HFFc6 (cell line): ENCODE results near the gene BCKDHA. TPM values are rescaled to one million over a fixed set of nuclear protein-coding genes. Genes with fewer than 3 reads are reported as not detected.
A peak's percentile ranks its signal among the peaks of the same experiment; 100 is the strongest.

ENCODE experiments used
- DNase-seq: peaks from one replicate; pipeline ENCODE4 v3.0.0-alpha.2; 2018
- H3K27ac Mint-ChIP-seq: 2 replicates; pipeline ENCODE4 v1.8.0; 2020; ENCODE audit warnings: mild to moderate bottlenecking, mixed read lengths
- H3K27me3 Mint-ChIP-seq: 2 replicates; pipeline ENCODE4 v1.8.0; 2021; ENCODE audit warnings: mild to moderate bottlenecking, moderate library complexity, mixed read lengths; ENCODE audit not compliant: insufficient read depth
- H3K36me3 Mint-ChIP-seq: 2 replicates; pipeline ENCODE4 v1.8.0; 2021; ENCODE audit warnings: low read depth, mixed read lengths
- H3K4me1 Mint-ChIP-seq: 2 replicates; pipeline ENCODE4 v1.8.0; 2020; ENCODE audit warnings: low read depth, mixed read lengths
- H3K4me3 Mint-ChIP-seq: 2 replicates; pipeline ENCODE4 v1.8.0; 2020; ENCODE audit warnings: mild to moderate bottlenecking, moderate library complexity, mixed read lengths
- H3K9me3 Mint-ChIP-seq: 2 replicates; pipeline ENCODE4 v1.8.0; 2020; ENCODE audit warnings: mild to moderate bottlenecking, mixed read lengths
- total RNA-seq, 6 experiments: library from RNA; stranded (reverse); fragmentation: NEBNext Ultra II Directional; extraction: Animal tissue kit (Norgen Biotek cat#: 25700); gene quantifications; 2 replicates in 1 of 6; 3 replicates in 5 of 6; pipeline ENCODE4 v1.2.3, GENCODE V29; 2021
- TF ChIP-seq, protein P1 (sequence below): fragments of 200-600 bp; sonication (generic); IDR thresholded peaks from 2 replicates; pipeline ENCODE4 v1.5.0; 2021; ENCODE audit warnings: antibody characterized with exemption, mild to moderate bottlenecking

BCKDHA gene
- total RNA-seq, 6 experiments from 2014 or later = 7.8 to 17.6 (median 9.8) TPM

DNA sequence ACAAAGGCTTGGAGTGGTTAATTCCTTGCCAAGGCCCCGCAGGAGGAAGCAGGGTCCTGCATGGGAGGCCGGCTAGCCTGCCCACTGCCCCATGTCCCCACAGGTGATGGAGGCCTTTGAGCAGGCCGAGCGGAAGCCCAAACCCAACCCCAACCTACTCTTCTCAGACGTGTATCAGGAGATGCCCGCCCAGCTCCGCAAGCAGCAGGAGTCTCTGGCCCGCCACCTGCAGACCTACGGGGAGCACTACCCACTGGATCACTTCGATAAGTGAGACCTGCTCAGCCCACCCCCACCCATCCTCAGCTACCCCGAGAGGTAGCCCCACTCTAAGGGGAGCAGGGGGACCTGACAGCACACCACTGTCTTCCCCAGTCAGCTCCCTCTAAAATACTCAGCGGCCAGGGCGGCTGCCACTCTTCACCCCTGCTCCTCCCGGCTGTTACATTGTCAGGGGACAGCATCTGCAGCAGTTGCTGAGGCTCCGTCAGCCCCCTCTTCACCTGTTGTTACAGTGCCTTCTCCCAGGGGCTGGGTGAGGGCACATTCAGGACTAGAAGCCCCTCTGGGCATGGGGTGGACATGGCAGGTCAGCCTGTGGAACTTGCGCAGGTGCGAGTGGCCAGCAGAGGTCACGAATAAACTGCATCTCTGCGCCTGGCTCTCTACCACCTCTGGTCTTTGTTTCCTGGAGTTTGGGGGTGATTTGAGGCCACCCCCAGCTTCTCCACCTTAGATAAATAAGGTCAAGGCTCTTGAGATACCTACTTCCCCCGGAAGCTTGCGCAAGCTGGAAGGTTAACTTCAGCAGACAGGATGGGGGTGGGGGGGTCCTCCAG, 26.9 kb downstream of the BCKDHA start:
- TF ChIP-seq, protein P1, sequence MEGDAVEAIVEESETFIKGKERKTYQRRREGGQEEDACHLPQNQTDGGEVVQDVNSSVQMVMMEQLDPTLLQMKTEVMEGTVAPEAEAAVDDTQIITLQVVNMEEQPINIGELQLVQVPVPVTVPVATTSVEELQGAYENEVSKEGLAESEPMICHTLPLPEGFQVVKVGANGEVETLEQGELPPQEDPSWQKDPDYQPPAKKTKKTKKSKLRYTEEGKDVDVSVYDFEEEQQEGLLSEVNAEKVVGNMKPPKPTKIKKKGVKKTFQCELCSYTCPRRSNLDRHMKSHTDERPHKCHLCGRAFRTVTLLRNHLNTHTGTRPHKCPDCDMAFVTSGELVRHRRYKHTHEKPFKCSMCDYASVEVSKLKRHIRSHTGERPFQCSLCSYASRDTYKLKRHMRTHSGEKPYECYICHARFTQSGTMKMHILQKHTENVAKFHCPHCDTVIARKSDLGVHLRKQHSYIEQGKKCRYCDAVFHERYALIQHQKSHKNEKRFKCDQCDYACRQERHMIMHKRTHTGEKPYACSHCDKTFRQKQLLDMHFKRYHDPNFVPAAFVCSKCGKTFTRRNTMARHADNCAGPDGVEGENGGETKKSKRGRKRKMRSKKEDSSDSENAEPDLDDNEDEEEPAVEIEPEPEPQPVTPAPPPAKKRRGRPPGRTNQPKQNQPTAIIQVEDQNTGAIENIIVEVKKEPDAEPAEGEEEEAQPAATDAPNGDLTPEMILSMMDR = no peak
- Mint-ChIP-seq H3K4me1 (peaks cover 22% of the 10 kb centered on the region), H3K9me3 (no peaks in the 10 kb centered on the region), H3K27me3 (peaks cover 1% of the 10 kb centered on the region; the same call in 1 of the 2 replicates), H3K27ac (no peak overlapping the region), H3K36me3 (peaks cover 11% of the 10 kb centered on the region), H3K4me3 (no peak overlapping the region)
- DNase-seq = no peak

DNA sequence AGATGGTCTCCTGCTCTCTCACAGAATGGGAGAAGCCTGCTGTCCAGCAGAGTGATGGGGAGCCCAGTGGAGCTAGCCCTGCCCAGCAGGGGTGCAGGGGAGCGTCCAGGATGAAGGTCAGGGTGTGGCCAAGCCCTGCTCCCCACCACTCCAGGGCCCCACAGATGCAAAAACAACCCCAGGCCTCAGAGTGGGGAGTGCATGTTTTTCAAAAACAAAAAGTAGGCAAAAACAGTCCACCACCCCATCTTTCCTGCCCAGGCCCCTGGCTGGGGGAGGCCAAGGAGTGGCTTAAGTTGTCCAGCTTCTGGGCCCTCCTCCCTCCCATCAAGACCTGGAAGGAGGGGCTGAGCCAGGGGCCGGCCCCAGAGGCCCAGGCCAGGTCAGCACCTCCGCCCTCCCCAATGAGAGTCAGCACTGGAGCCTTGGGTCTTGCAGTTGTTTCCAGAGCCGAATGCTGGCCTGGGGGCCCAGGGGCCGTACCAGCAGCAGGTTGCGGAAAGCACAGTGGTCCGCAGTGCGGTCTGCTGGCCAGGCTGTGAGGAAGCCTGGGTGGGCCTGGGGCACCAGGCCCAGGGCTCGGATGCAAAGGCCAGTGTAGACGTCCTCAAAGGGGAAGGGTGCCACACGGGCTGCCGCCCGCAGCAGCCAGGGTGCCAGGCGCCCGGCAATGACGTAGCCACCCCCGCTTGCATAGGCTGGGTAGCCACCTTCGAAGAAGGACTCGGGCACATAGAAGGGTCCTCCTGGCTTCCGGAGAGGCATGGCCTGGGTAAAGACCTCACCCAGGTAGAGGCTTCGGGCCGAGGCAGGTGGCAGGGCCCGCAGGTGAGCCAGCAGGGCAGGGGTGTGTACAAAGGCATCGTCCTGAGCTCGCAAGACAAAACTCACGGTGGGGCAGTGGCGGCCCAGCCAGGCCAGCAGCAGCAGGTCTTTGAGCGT, 27.8 kb downstream of the BCKDHA start:
- Mint-ChIP-seq H3K9me3 (no peaks in the 10 kb centered on the region), H3K4me3 (no peak overlapping the region), H3K27ac (no peak overlapping the region), H3K36me3 (peaks cover 11% of the 10 kb centered on the region), H3K4me1 (peaks cover 22% of the 10 kb centered on the region), H3K27me3 (peaks cover 1% of the 10 kb centered on the region; the same call in 1 of the 2 replicates)
- TF ChIP-seq, protein P1 = no peak
- no peak for DNase-seq

DNA sequence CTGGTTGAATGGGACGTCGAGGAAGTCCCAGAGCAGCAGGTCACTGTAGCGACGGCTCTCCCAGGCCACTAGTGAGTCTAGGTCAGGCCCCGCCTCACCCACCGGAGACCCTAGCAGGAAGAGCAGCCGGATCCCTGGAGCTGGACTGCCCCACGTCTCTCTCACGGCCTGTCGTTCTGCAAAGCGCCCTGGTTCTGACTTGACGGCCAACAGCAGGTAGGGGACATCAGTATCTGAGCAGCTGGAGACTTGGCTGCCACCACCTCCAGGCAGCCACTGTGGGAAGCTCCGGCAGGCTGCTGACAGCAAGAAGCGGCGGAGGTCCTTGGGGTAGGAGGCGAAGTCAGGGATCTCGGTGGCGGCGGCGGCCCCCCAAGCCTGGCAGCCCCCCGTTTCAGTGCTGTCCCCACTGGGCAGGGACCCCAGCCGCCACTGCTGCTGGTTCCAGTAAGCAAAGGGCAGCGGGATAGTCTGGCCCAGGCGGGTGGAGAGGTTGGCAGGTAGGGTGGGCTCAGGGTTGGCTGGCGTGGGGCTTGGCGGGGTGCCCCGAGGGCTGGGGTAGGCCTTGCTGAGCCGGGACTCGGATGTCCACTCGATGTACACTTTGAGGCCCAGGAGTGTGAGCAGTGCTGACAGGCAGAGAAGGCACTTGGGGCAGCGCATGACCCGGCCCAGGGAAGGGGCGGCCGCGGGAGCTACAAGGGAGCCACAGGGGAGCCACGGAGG, 28.7 kb downstream of the BCKDHA start:
- peaks cover 11% of the 10 kb centered on the region for H3K36me3 Mint-ChIP-seq
- DNase-seq = no peak
- H3K9me3 Mint-ChIP-seq = no peaks in the 10 kb centered on the region
- TF ChIP-seq, protein P1 = no peak
- H3K4me3 Mint-ChIP-seq = peak overlapping the region; percentile 80; the same call in 1 of the 2 replicates
- H3K27ac Mint-ChIP-seq = no peak overlapping the region
- H3K4me1 Mint-ChIP-seq = peaks cover 28% of the 10 kb centered on the region
- H3K27me3 Mint-ChIP-seq = peaks cover 1% of the 10 kb centered on the region; the same call in 1 of the 2 replicates

DNA sequence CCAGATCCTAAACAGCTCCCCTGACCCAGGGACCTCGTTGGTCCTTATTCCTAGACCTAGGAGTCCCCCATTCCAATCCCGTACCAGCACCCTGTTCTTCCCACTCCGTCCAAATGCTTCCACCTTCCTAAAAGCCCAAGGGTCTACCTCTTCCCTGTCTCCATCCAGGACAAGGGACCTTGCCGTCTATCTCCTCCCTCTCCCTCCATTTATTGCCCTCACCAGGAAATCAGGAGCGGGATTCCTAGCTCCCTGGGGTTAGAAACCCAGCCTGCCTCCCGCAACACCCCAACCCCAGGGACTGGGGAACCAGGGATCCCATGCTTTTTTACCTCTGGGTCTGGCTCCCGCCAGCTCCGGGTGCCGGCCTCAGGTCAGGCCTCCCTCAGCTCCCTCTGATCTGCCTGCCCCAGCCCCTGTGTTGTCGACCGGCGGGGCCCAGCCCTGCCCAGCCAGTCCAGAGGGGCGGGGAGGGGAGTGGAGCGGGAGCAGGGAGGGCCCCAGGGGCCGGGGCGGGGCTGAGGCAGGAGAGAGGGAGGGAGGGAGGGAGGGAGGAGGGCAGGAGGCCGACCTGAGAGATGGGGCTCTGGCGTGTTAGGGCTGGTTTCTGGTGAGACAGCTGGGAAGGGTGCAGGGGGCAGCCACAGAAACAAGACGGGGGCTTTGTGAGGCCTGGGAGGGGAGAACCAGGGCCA, 29.5 kb downstream of the BCKDHA start, which contains the start of gene B3GNT8:
Gene B3GNT8 (minus strand): TSS at position 423 of the 695 bp plus-strand sequence. CDS start 596 bp downstream, outside the sequence.
- peaks cover 7% of the 10 kb centered on the region for H3K36me3 Mint-ChIP-seq
- peak within 1 kb of the TSS; percentile 80 for H3K4me3 Mint-ChIP-seq
- no peaks in the 10 kb centered on the region for H3K9me3 Mint-ChIP-seq
- H3K27me3 Mint-ChIP-seq = peaks cover 1% of the 10 kb centered on the region; the same call in 1 of the 2 replicates
- TF ChIP-seq, protein P1 = no peak
- peak within 1 kb of the TSS; percentile 78 for H3K27ac Mint-ChIP-seq
- H3K4me1 Mint-ChIP-seq = peaks cover 31% of the 10 kb centered on the region
- DNase-seq = peak; percentile 14
